Stimulated activated CD4-positive, alpha-beta T cell treated with anti-CD3 and anti-CD28 coated beads, TNF-alpha, amount 100 ng/mL, for 24 hours (primary cell): Measurements from ENCODE around the gene SPATS2.
A peak's percentile ranks its signal among the peaks of the same experiment; 100 is the strongest.
"Not testable (repeated sequence)": the region's sequence is repeated elsewhere in the genome, so short reads cannot be mapped to it uniquely, and the experiment has no call there.

Experiments used
- DNase-seq, 3 experiments: peaks; one replicate each; pipeline ENCODE4 v3.0.0-alpha.2; 2020; ENCODE audit warnings: low read depth in 3 of 3

SPATS2 gene

GRCh38 chr12:49349266-49349665 lies 18.0 kb upstream of the SPATS2 start:
- DNase-seq: no peak

DNA sequence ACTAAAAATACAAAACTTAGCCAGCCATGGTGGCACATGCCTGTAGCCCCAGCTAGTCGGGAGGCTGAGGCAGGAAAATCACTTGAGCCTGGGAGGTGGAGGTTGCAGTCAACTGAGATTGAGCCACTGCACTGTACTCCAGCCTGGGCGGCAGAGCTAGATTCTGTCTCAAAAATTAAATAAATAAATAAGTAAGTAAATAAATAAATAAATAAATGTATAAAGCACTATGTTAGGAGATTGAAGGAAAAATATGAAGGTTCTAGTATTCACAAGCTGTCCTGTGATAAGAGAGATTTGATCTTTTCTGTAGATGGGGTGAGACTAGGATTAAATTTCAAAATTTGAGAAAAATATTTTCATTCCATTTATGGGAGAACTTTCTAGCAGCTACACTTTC lies 14.9 kb upstream of the SPATS2 start:
- DNase-seq: no peak

- no peak for DNase-seq
Measured at GRCh38 chr12:49355913-49356312, 11.3 kb upstream of the SPATS2 start.

GRCh38 chr12:49357103-49357678 lies 10.1 kb upstream of the SPATS2 start:
- DNase-seq: no peak

DNA sequence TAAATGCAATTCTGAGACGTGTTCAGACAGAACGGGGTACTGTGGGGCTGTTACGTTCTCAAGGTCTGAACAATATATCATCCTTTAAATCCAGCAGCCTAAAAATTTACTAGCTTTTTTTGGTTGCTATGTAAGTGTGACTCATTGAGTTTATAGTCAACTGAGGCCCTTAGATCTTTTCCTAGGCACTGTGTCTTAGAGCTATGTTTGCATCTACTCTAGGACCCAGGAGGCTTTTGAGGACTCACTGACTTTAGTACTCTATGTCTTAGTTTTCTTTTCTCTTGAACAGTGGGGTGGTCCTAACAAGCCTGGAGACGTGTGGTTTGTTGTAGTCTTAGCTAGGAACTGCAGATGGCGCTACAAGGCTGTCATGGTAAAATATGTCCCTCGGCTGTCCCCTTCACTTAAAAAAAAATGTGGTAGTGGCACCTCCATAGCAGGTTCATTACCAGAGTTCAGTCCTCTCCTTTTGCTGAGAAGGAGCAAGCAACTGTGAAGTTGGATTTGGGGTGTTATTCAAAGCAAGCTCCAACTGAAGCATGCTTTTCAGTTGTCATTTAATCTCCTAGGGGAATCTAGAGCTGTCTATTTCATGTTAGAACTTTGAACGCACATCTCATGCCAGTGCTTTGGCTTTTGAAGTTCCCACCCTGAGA lies 8.7 kb upstream of the SPATS2 start:
- DNase-seq: no peak

DNA sequence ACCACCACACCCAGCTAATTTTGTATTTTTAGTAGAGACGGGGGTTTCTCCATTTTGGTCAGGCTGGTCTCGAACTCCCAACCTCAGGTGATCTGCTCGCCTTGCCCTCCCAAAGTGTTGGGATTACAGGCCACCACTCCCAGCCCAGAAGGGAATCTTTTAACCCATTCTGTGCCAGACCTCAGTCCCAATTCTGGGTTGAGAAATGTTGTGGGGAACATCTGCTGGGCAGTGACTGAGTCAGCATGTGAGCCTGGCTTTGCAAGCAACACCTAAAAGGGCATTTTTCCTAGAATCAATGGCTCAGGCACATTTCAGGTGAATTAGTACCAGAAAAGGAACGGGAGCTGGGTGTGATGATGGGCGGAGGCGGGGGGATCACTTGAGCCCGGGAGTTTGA lies 7.6 kb upstream of the SPATS2 start:
- no peak for DNase-seq

DNA sequence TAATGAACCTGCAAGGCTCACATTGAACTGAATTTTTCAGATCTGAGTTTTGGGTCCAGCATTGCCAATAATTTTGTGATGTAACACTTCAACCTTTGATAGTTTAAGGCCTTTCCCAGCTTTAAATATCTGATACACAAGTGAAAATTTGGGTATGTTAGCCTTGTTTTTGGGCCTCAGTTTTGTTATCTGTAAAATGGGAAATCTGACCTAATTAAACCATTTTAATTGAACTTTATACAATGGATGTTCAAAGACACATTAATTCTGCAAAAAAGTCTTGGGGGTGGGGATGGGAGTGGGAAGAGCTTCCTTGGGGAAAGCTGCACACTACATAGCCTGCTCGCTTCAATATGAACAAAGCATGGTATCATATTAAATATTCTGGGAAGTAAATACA lies 5.2 kb upstream of the SPATS2 start:
- no peak for DNase-seq

- no peak for DNase-seq
Measured at GRCh38 chr12:49364989-49365388, 2.3 kb upstream of the SPATS2 start.

DNA sequence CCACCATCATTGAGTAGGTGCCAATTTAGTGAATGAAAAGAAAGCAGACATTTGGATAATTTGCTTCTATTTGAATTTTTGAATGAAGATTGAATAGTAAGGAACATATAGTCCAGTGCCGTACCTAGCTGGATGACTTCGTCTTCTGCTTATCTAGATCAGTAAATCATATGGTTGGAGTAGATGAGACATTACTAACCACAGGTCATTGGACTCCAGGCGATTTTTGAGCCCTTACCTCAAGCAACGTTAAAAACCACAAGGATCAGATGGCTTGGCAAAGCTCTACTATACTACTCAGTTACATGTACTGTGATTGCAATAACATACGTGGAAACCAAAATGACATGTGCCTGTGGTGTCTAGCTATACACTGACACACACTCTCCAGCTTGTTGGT lies 1.7 kb upstream of the SPATS2 start:
- DNase-seq: no peak

DNA sequence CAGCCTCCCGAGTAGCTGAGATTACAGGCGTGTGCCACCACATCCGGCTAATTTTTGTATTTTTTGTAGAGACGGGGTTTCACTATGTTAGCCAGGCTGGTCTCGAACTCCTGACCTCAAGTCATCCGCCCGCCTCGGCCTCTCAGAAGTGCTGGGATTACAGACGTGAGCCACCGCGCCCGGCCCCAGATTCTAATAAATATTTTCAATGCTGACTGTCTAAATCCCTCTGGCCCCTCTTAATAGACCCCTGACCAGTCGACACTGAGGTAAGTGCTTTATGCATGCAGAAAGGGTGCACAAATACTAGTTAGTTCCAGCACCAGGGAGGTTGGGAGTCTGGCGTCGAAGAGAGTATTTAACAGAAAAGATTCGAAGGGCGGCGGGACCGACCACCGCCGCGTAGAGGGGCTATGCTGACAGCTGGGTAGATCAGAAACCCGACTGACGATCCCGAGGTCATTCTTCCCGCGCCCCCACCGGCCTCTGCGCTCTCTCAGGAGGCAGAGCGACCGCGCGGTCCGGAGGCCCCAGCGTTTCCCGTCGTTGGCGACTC lies 1.1 kb upstream of the SPATS2 start:
- no peak for DNase-seq

- DNase-seq: peak; percentile 67 to 87 (median 69)
Measured at GRCh38 chr12:49366652-49367380, 446 bp upstream of the SPATS2 start.

- DNase-seq: no peak
Measured at GRCh38 chr12:49368240-49368600, 958 bp downstream of the SPATS2 start.

DNA sequence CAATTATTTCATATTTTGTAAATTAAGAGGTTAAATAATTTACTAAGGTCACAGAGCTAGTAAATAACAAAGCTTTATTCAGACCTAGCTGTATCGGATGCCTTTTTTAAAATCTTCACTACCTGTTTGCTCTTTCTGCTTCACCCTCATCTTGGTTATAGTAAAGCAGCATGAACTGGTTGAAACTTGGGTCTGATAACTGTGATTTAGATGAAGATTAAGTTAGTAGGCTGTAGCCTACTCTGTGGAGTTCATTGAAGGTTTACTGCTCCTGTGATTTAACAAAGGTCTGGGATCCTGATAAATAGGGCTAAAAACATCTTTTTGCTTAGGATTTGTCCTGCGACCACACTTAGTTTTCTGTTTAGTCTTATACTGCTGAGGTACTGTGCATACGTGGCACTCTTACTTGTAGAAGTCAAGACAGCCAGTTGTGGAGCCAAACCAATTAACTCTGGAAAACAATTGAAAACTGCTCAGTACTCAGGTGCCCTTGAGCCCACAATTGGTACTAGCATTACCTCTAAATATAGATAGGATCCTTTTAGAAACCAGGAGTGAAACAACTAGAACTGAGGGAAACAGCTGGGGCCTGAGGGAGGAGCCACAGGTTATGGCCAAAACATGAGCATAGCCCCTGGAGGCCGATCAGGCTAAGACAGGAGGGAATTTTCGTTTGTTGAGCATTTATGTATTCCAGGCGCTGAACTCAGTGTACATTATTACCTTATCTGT lies 2.3 kb downstream of the SPATS2 start:
- DNase-seq: no peak

DNA sequence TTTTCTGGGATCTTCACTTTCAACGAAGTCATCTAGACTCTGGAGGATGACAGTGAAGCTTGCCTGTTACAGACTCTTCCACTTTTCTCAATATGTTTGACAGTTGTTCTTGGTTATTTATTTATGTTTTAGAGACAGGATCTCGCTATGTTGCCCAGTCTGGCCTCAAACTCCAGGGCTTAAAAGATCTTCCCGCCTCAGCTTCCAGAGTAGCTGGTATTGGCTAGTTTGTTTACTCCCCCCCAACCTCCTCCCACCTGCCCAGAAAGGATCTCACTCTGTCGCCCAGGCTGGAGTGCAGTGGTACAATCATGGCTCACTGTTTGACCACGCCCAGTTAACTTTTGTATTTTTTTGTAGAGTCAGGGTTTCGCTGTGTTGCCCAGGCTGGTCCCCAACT lies 3.3 kb downstream of the SPATS2 start:
- no peak for DNase-seq

DNA sequence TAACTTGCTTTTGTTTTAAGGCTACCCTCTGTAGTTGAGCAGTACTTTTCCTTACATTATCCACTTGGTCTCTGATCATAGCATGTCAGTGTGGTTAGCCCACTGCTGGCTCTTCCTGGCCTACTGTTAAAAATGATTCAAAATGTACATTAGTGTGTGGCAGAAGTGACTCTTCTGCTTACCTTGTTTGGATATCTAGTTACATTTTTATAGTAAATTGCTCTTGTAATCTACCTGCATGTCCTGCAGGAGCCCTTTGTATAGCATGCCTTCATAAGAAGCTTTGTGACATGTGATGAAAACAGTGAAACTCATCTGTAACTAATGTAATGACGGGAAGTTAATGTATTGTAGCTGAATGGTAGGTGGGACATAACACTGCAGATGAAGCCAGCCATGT lies 8.1 kb downstream of the SPATS2 start:
- no peak for DNase-seq

GRCh38 chr12:49377386-49377785 lies 10.1 kb downstream of the SPATS2 start:
- no peak for DNase-seq

- not testable (repeated sequence) for DNase-seq
Measured at GRCh38 chr12:49380184-49380583, 12.9 kb downstream of the SPATS2 start.

GRCh38 chr12:49388682-49389386 lies 21.6 kb downstream of the SPATS2 start:
- peak; percentile 16 to 57 (median 18) for DNase-seq

DNA sequence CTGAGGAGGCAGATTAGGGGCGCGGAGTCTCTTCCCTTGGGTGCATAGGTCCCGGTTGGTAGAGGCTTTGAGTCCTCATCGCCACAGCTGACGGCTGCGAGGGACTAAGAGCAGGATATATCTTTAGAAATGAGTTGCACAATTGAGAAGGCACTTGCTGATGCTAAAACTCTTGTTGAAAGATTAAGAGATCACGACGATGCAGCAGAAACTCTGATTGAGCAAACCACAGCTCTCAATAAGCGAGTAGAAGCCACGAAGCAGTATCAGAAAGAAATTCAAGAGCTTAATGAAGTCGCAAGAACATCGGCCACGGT lies 22.1 kb downstream of the SPATS2 start:
- no peak for DNase-seq

DNA sequence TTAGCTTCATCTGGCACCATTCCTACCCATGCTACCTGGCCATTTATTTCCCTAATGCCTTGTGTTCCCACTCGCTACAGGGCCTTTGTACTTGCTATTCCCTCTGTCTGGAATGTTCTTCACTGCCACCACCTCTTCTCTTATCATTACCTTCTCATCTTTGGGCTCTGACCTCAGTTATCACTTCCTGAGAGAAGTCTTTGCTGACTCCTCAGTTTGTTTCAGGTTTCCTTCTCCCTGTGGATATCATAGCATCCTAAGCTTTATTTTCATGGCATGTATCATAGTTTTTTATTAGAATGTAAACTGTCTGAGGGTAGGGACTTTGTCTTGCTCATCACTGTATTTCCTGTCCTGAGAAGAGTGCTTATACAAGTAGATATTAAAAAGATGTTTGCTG lies 29.7 kb downstream of the SPATS2 start:
- DNase-seq: no peak

- no peak for DNase-seq
Measured at GRCh38 chr12:49400304-49400703, 33.0 kb downstream of the SPATS2 start.

DNA sequence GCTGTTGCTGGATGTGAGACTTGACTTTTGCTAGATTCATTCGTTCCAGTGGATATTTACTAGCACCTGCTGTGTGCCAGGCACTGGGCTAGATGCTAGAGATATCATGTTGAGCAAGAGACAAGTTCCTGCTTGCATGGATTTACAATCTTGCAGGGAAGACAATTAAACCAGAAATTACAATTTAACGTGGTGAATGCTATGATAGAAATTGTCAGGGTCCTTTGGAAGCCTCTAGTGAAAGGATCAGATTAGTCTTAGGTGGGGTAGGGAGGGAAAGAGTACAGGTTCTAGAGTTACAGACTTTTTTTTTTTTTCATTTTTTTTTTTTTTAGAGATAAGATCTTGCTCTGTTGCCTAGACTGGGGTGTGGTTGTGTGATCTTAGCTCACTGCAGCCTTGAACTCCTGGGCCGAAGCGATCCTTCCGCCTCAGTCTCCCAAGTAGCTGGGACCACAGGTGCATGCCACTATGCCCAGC lies 36.7 kb downstream of the SPATS2 start:
- no peak for DNase-seq
